MCF 10A (cell line): Measurements from ENCODE around the gene TMEM245. TPM values are rescaled to one million over a fixed set of nuclear protein-coding genes. Genes with fewer than 3 reads are reported as not detected.
A peak's percentile ranks its signal among the peaks of the same experiment; 100 is the strongest.

Experiments
- BruUV-seq: library from RNA; stranded (reverse); fragments of 400-500 nt; replicated peaks from 2 replicates; lab custom pipeline; 2021; lab: Mats Ljungman, UMichigan
- CTCF ChIA-PET: fragments of 300-600 bp; sonication (Branson Sonifier 250); formaldehyde crosslinking; extraction: SDS; loops from one replicate; lab custom pipeline; 2021; ENCODE audit warnings: antibody characterized with exemption, inconsistent platforms; lab: Yijun Ruan, JAX
- POLR2A ChIA-PET: fragments of 300-600, 350-650 bp; sonication (Branson Sonifier 250); formaldehyde crosslinking; extraction: SDS; loops from one replicate; lab custom pipeline; 2020; ENCODE audit warnings: antibody characterized with exemption, inconsistent platforms; lab: Yijun Ruan, JAX
- DNase-seq: peaks from one replicate; pipeline ENCODE4 v3.0.0-alpha.2; 2018; ENCODE audit not compliant: unreplicated experiment
- H3K27ac Mint-ChIP-seq: one replicate; pipeline ENCODE4 v1.8.0; 2022; ENCODE audit warnings: mild to moderate bottlenecking, low read depth, mixed read lengths; ENCODE audit not compliant: unreplicated experiment
- H3K27me3 Mint-ChIP-seq: one replicate; pipeline ENCODE4 v1.8.0; 2022; ENCODE audit warnings: mixed read lengths; ENCODE audit not compliant: insufficient read depth, unreplicated experiment
- H3K36me3 Mint-ChIP-seq: one replicate; pipeline ENCODE4 v1.8.0; 2022; ENCODE audit warnings: mild to moderate bottlenecking, moderate library complexity, mixed read lengths; ENCODE audit not compliant: insufficient read depth, unreplicated experiment
- H3K4me1 Mint-ChIP-seq: one replicate; pipeline ENCODE4 v1.8.0; 2022; ENCODE audit warnings: mixed read lengths; ENCODE audit not compliant: insufficient read depth, unreplicated experiment
- H3K4me3 Mint-ChIP-seq: one replicate; pipeline ENCODE4 v1.8.0; 2022; ENCODE audit warnings: mild to moderate bottlenecking, moderate library complexity, mixed read lengths; ENCODE audit not compliant: unreplicated experiment
- H3K9me3 Mint-ChIP-seq: one replicate; pipeline ENCODE4 v1.8.0; 2022; ENCODE audit warnings: mixed read lengths; ENCODE audit not compliant: unreplicated experiment
- intact Hi-C: fragments of 100-400 bp; cut with micrococcal nuclease; formaldehyde crosslinking; loops from 2 replicates; pipeline ENCODE4 v1.14.1; 2022
- microRNA-seq: library from miRNA; unstranded; fragments of <30 nt; microRNA quantifications from one replicate; pipeline ENCODE4 v1.2.0, GENCODE V29; 2022
- total RNA-seq: library from RNA; stranded (reverse); gene quantifications from 2 replicates; pipeline ENCODE4 v1.2.3, GENCODE V29; 2022
- TF ChIP-seq, protein P1 (sequence below): fragments of 200-600 bp; IDR thresholded peaks from one replicate; pipeline ENCODE4 v1.8.0; 2022; ENCODE audit warnings: antibody characterized with exemption, mild to moderate bottlenecking; ENCODE audit not compliant: unreplicated experiment

TMEM245 gene
- total RNA-seq, 1 experiment from 2014 or later = 35.0 TPM

DNA sequence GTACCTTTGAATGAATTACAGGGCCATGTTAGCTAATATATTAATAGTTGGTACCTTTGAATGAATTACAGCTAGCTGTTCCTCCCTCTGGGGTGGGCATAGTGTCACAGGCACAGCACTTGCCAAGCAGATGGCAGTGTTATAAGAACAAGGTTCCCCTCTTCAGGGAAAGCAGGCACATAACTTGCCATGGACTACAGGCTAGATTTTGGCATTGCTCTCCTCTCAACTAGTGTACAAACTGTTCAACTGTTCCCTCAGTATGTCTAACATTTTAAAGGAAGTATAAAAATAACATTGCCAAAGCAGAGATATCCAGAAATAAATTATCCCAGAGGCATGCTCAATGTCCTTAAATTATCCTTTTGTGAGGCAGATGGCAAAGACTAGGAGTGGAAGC, 151.8 kb downstream of the TMEM245 start:
- Mint-ChIP-seq H3K27me3 (no peaks in the 10 kb centered on the region), H3K4me1 (no peaks in the 10 kb centered on the region), H3K36me3 (peaks cover 21% of the 10 kb centered on the region), H3K4me3 (no peak overlapping the region), H3K27ac (no peak overlapping the region), H3K9me3 (peaks cover 12% of the 10 kb centered on the region)
- CTCF ChIA-PET = interaction anchor here (2.4 kb wide), 1 partner anchor 14 kb away, joined by 18 read pairs; no protein-coding TSS in a partner anchor
- intact Hi-C loops = no loop called here
- TF ChIP-seq, protein P1, sequence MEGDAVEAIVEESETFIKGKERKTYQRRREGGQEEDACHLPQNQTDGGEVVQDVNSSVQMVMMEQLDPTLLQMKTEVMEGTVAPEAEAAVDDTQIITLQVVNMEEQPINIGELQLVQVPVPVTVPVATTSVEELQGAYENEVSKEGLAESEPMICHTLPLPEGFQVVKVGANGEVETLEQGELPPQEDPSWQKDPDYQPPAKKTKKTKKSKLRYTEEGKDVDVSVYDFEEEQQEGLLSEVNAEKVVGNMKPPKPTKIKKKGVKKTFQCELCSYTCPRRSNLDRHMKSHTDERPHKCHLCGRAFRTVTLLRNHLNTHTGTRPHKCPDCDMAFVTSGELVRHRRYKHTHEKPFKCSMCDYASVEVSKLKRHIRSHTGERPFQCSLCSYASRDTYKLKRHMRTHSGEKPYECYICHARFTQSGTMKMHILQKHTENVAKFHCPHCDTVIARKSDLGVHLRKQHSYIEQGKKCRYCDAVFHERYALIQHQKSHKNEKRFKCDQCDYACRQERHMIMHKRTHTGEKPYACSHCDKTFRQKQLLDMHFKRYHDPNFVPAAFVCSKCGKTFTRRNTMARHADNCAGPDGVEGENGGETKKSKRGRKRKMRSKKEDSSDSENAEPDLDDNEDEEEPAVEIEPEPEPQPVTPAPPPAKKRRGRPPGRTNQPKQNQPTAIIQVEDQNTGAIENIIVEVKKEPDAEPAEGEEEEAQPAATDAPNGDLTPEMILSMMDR = no peak
- POLR2A ChIA-PET = interaction anchor here (1.1 kb wide), 1 partner anchor 13 kb away, joined by 3 read pairs; no protein-coding TSS in a partner anchor
- no TSS peak for BruUV-seq
- DNase-seq = no peak

Small RNA genes within 50 kb of the gene (microRNA-seq; reads per million reads assigned to microRNA genes)
- gene MIR32 = 487 reads per million, percentile 82 among the genes with 10 or more reads in this experiment

Other genes with a start within 250 kb of the TMEM245 start
- gene ELP1, start 185.8 kb downstream of the TMEM245 start, total RNA-seq = 36.9 and 39.6 TPM in 2 replicates
- 39.4 and 45.5 TPM in 2 replicates for gene ABITRAM, start 185.5 kb downstream of the TMEM245 start, total RNA-seq
- 48.6 and 85.6 TPM in 2 replicates for gene CTNNAL1, start 106.4 kb downstream of the TMEM245 start, total RNA-seq
- not detected in 2 replicates for gene FRRS1L, start 47.3 kb upstream of the TMEM245 start, total RNA-seq
- 20.2 and 23.7 TPM in 2 replicates for gene EPB41L4B, start 201.1 kb upstream of the TMEM245 start, total RNA-seq